HepG2 (cell line): ENCODE data around the gene SLC31A2. TPM values are rescaled to one million over a fixed set of nuclear protein-coding genes. Genes with fewer than 3 reads are reported as not detected.
A peak's percentile ranks its signal among the peaks of the same experiment; 100 is the strongest.

Source experiments
- AGO1 ChIP-seq: fragments of 200-400 bp; formaldehyde crosslinking; IDR thresholded peaks from 2 replicates; pipeline ENCODE4 v1.6.1; 2017; ENCODE audit warnings: mild to moderate bottlenecking, low read depth, low read length, moderate library complexity; ENCODE audit not compliant: poor library complexity, severe bottlenecking
- AHDC1 ChIP-seq: sonication (generic); formaldehyde crosslinking; IDR thresholded peaks from 2 replicates; pipeline ENCODE4 v1.5.1; 2020; ENCODE audit warnings: mild to moderate bottlenecking, missing genetic modification reagents, borderline replicate concordance
- CREB1 ChIP-seq, 2 experiments: fragments of 450-650 bp in 1 of 2; IDR thresholded peaks; 2 replicates each; pipeline ENCODE4 v1.6.1; 2016 to 2017; ENCODE audit warnings: control low read depth in 1 of 2, mild to moderate bottlenecking in 1 of 2, missing compliant biosample characterization in 1 of 2, missing genetic modification characterization in 1 of 2
- MBD4 ChIP-seq: IDR thresholded peaks from 2 replicates; pipeline ENCODE4 v1.6.1; 2012; ENCODE audit warnings: low read length, inconsistent platforms, borderline replicate concordance
- NCOA5 ChIP-seq: sonication (generic); formaldehyde crosslinking; IDR thresholded peaks from 2 replicates; pipeline ENCODE4 v1.4.0; 2020; ENCODE audit warnings: missing genetic modification reagents
- NFKBIZ ChIP-seq: IDR thresholded peaks from 2 replicates; pipeline ENCODE4 v1.6.1; 2018; ENCODE audit warnings: missing genetic modification reagents, missing compliant biosample characterization
- NFYB ChIP-seq: sonication (generic); formaldehyde crosslinking; IDR thresholded peaks from 2 replicates; pipeline ENCODE4 v1.4.0; 2020; ENCODE audit warnings: missing genetic modification reagents
- RBM22 ChIP-seq: fragments of 200-400 bp; formaldehyde crosslinking; optimal IDR thresholded peaks from 2 replicates; pipeline ENCODE3; 2017; ENCODE audit warnings: mild to moderate bottlenecking, low read length, moderate library complexity
- RFX5 ChIP-seq: IDR thresholded peaks from 2 replicates; pipeline ENCODE4 v1.6.1; 2011; ENCODE audit warnings: low read depth, low read length, improper control_type of control experiment
- ZBTB43 ChIP-seq: sonication (generic); formaldehyde crosslinking; conservative IDR thresholded peaks from 2 replicates; pipeline ENCODE4 v1.4.0; 2020; ENCODE audit warnings: missing genetic modification reagents
- ZNF10 ChIP-seq: sonication (generic); formaldehyde crosslinking; IDR thresholded peaks from 2 replicates; pipeline ENCODE4 v1.4.0; 2020; ENCODE audit warnings: mild to moderate bottlenecking, low read depth, missing genetic modification reagents, borderline replicate concordance
- ZNF333 ChIP-seq: sonication (generic); formaldehyde crosslinking; IDR thresholded peaks from 2 replicates; pipeline ENCODE4 v1.4.0; 2020; ENCODE audit warnings: mild to moderate bottlenecking, missing genetic modification reagents, borderline replicate concordance
- ZNF446 ChIP-seq: sonication (generic); formaldehyde crosslinking; IDR thresholded peaks from 2 replicates; pipeline ENCODE4 v1.5.0; 2020; ENCODE audit warnings: mild to moderate bottlenecking, missing genetic modification reagents
- ZNF451 ChIP-seq: sonication (generic); formaldehyde crosslinking; IDR thresholded peaks from 2 replicates; pipeline ENCODE4 v1.5.0; 2020; ENCODE audit warnings: mild to moderate bottlenecking, missing genetic modification reagents
- ZNF567 ChIP-seq: sonication (generic); formaldehyde crosslinking; IDR thresholded peaks from 2 replicates; pipeline ENCODE4 v1.8.1; 2023; ENCODE audit warnings: mild to moderate bottlenecking, missing genetic modification reagents, borderline replicate concordance
- ZNF589 ChIP-seq: sonication (generic); formaldehyde crosslinking; conservative IDR thresholded peaks from 2 replicates; pipeline ENCODE4 v1.8.0; 2022; ENCODE audit warnings: mild to moderate bottlenecking, moderate library complexity, missing genetic modification reagents
- ZNF670 ChIP-seq: sonication (generic); formaldehyde crosslinking; IDR thresholded peaks from 2 replicates; pipeline ENCODE4 v1.8.0; 2022; ENCODE audit warnings: mild to moderate bottlenecking, missing genetic modification reagents, borderline replicate concordance
- ZNF850 ChIP-seq: sonication (generic); formaldehyde crosslinking; conservative IDR thresholded peaks from 2 replicates; pipeline ENCODE4 v1.9.0; 2021; ENCODE audit warnings: mild to moderate bottlenecking, missing genetic modification reagents
- ZSCAN20 ChIP-seq: sonication (generic); formaldehyde crosslinking; IDR thresholded peaks from 2 replicates; pipeline ENCODE4 v1.4.0; 2020; ENCODE audit warnings: missing genetic modification reagents, mild to moderate bottlenecking, borderline replicate concordance
- polyA plus RNA-seq, 8 experiments: library from polyadenylated mRNA; depleted of rRNA in 3 of 8; stranded (reverse) in 7 of 8; unstranded in 1 of 8; fragments of >200 nt; fragmentation: Illumina TruSeq in 4 of 8; extraction: Trizol in 4 of 8; gene quantifications; 2 replicates each; pipeline versions ENCODE4 v1.2.1 to v1.2.3, GENCODE V29; 2011 to 2016; ENCODE audit warnings: low read depth in 4 of 8, missing spikeins in 1 of 8, mixed read lengths in 1 of 8; ENCODE audit not compliant: insufficient read depth in 1 of 8
- total RNA-seq, 5 experiments: library from RNA; depleted of rRNA; stranded (reverse); fragments of >200 nt; fragmentation: Illumina TruSeq; extraction: Trizol; gene quantifications; 2 replicates each; pipeline ENCODE4 v1.2.3, GENCODE V29; 2016; ENCODE audit warnings: low read depth in 1 of 5

SLC31A2 gene
- total and polyA plus RNA-seq, 2 of the 13 experiments (the other 11 are each of a cell fraction or from before 2014, with no cell fraction given), result 9.3 to 10.2 TPM

GRCh38 chr9:113150670-113151611 lies at the start of gene SLC31A2 (continued):
- TF ChIP-seq AHDC1 (CRISPR knock-in tag), result no peak
- TF ChIP-seq ZNF589 (CRISPR knock-in tag), result no peak
- no peak for TF ChIP-seq RFX5
- TF ChIP-seq ZNF446 (CRISPR knock-in tag), result no peak
- no peak for TF ChIP-seq CREB1 (IDR thresholded peaks at IDR 0.05)
- TF ChIP-seq CREB1 (CRISPR knock-in tag; IDR thresholded peaks at IDR 0.05), result no peak
- TF ChIP-seq ZNF850 (CRISPR knock-in tag), result no peak
- TF ChIP-seq ZBTB43 (CRISPR knock-in tag), result no peak
- 0 out of 2 replicates have a peak, but pooled peaks have one; percentile 74 for TF ChIP-seq ZNF567 (CRISPR knock-in tag)
- TF ChIP-seq MBD4, result no peak
- TF ChIP-seq NFYB (CRISPR knock-in tag), result no peak
- no peak for TF ChIP-seq ZNF670 (CRISPR knock-in tag)
- no peak; the same call in 1 of the 2 replicates for TF ChIP-seq ZSCAN20 (CRISPR knock-in tag)
- TF ChIP-seq ZNF10 (CRISPR knock-in tag), result no peak
- TF ChIP-seq RBM22, result no peak
- no peak for TF ChIP-seq ZNF333 (CRISPR knock-in tag)
- no peak for TF ChIP-seq AGO1
- TF ChIP-seq NCOA5 (CRISPR knock-in tag), result no peak
- TF ChIP-seq NFKBIZ, result peak; percentile 28; the same call in 1 of the 2 replicates
- TF ChIP-seq ZNF451 (CRISPR knock-in tag), result no peak
